Stimulated activated effector memory CD8-positive, alpha-beta T cell treated with anti-CD3 and anti-CD28 coated beads, Interleukin-12 subunit alpha, Interleukin-12 subunit beta, amount 100 ng/mL, for 72 hours (primary cell): ENCODE measurements around the gene STK32B.

Experiments
- ATAC-seq: fragments of 150-1000 bp; cut with Tn5 transposase; 2 replicates; pipeline ENCODE4 v1.10.0; 2021
- DNase-seq, 2 donors: peaks; one replicate each; pipeline ENCODE4 v3.0.0; 2021 to 2022; ENCODE audit warnings: low spot score in 2 of 2
- H3K27ac Mint-ChIP-seq: one replicate; pipeline ENCODE4 v1.8.0; 2022; ENCODE audit warnings: mild to moderate bottlenecking, mixed read lengths
- H3K36me3 Mint-ChIP-seq: one replicate; pipeline ENCODE4 v1.8.0; 2022; ENCODE audit warnings: mild to moderate bottlenecking, mixed read lengths
- H3K4me1 Mint-ChIP-seq: one replicate; pipeline ENCODE4 v1.8.0; 2022; ENCODE audit warnings: mixed read lengths
- H3K4me3 Mint-ChIP-seq: one replicate; pipeline ENCODE4 v1.8.0; 2022; ENCODE audit warnings: mild to moderate bottlenecking, mixed read lengths
- H3K9me3 Mint-ChIP-seq: one replicate; pipeline ENCODE4 v1.8.0; 2022; ENCODE audit warnings: mixed read lengths

The STK32B gene

GRCh38 chr4:5451243-5451642 lies 400.0 kb downstream of the STK32B start:
- Mint-ChIP-seq H3K4me3 (no peak overlapping the region), H3K36me3 (no peaks in the 10 kb centered on the region), H3K4me1 (no peaks in the 10 kb centered on the region), H3K9me3 (no peaks in the 10 kb centered on the region), H3K27ac (no peak overlapping the region)
- ATAC-seq (no peak), DNase-seq (no peak)

GRCh38 chr4:5452156-5452555 lies 400.9 kb downstream of the STK32B start:
- ATAC-seq (no peak), DNase-seq (no peak)
- H3K4me1 Mint-ChIP-seq = no peaks in the 10 kb centered on the region
- no peaks in the 10 kb centered on the region for H3K9me3 Mint-ChIP-seq
- no peak overlapping the region for H3K4me3 Mint-ChIP-seq
- no peak overlapping the region for H3K27ac Mint-ChIP-seq
- no peaks in the 10 kb centered on the region for H3K36me3 Mint-ChIP-seq

- H3K4me3 Mint-ChIP-seq = no peak overlapping the region
- H3K27ac Mint-ChIP-seq = no peak overlapping the region
- no peaks in the 10 kb centered on the region for H3K4me1 Mint-ChIP-seq
- ATAC-seq (no peak), DNase-seq (no peak)
- H3K36me3 Mint-ChIP-seq = no peaks in the 10 kb centered on the region
- H3K9me3 Mint-ChIP-seq = no peaks in the 10 kb centered on the region
Measured at GRCh38 chr4:5455003-5455585, 403.8 kb downstream of the STK32B start.

- Mint-ChIP-seq H3K27ac (no peak overlapping the region), H3K4me1 (no peaks in the 10 kb centered on the region), H3K4me3 (no peak overlapping the region), H3K36me3 (no peaks in the 10 kb centered on the region), H3K9me3 (no peaks in the 10 kb centered on the region)
- ATAC-seq (no peak), DNase-seq (no peak)
Measured at GRCh38 chr4:5456296-5456845, 405.1 kb downstream of the STK32B start.

- Mint-ChIP-seq H3K27ac (no peak overlapping the region), H3K4me1 (no peaks in the 10 kb centered on the region), H3K4me3 (no peak overlapping the region), H3K9me3 (no peaks in the 10 kb centered on the region), H3K36me3 (no peaks in the 10 kb centered on the region)
- ATAC-seq (no peak), DNase-seq (no peak)
Measured at GRCh38 chr4:5458676-5459075, 407.4 kb downstream of the STK32B start.

GRCh38 chr4:5459236-5459635 lies 408.0 kb downstream of the STK32B start:
- ATAC-seq (no peak), DNase-seq (no peak)
- H3K4me3 Mint-ChIP-seq = no peak overlapping the region
- no peaks in the 10 kb centered on the region for H3K36me3 Mint-ChIP-seq
- H3K9me3 Mint-ChIP-seq = no peaks in the 10 kb centered on the region
- no peak overlapping the region for H3K27ac Mint-ChIP-seq
- H3K4me1 Mint-ChIP-seq = no peaks in the 10 kb centered on the region

- DNase-seq (no peak), ATAC-seq (no peak)
- Mint-ChIP-seq H3K9me3 (no peaks in the 10 kb centered on the region), H3K36me3 (no peaks in the 10 kb centered on the region), H3K4me1 (no peaks in the 10 kb centered on the region), H3K27ac (no peak overlapping the region), H3K4me3 (no peak overlapping the region)
Measured at GRCh38 chr4:5460106-5460801, 409.0 kb downstream of the STK32B start.

GRCh38 chr4:5461477-5461876 lies 410.2 kb downstream of the STK32B start:
- DNase-seq = no peak
- Mint-ChIP-seq H3K36me3 (no peaks in the 10 kb centered on the region), H3K4me3 (no peak overlapping the region), H3K4me1 (no peaks in the 10 kb centered on the region), H3K27ac (no peak overlapping the region), H3K9me3 (no peaks in the 10 kb centered on the region)
- ATAC-seq = no peak

- Mint-ChIP-seq H3K4me1 (no peaks in the 10 kb centered on the region), H3K27ac (no peak overlapping the region), H3K36me3 (no peaks in the 10 kb centered on the region), H3K4me3 (no peak overlapping the region), H3K9me3 (no peaks in the 10 kb centered on the region)
- ATAC-seq (no peak), DNase-seq (no peak)
Measured at GRCh38 chr4:5462254-5462835, 411.1 kb downstream of the STK32B start.

GRCh38 chr4:5462896-5463295 lies 411.6 kb downstream of the STK32B start:
- DNase-seq = no peak
- Mint-ChIP-seq H3K36me3 (no peaks in the 10 kb centered on the region), H3K4me3 (no peak overlapping the region), H3K9me3 (no peaks in the 10 kb centered on the region), H3K4me1 (no peaks in the 10 kb centered on the region), H3K27ac (no peak overlapping the region)
- ATAC-seq = no peak

GRCh38 chr4:5463361-5463760 lies 412.1 kb downstream of the STK32B start:
- no peaks in the 10 kb centered on the region for H3K4me1 Mint-ChIP-seq
- no peak overlapping the region for H3K27ac Mint-ChIP-seq
- H3K4me3 Mint-ChIP-seq = no peak overlapping the region
- no peak for ATAC-seq
- no peaks in the 10 kb centered on the region for H3K36me3 Mint-ChIP-seq
- H3K9me3 Mint-ChIP-seq = no peaks in the 10 kb centered on the region
- DNase-seq = no peak

- Mint-ChIP-seq H3K4me1 (no peaks in the 10 kb centered on the region), H3K9me3 (no peaks in the 10 kb centered on the region), H3K4me3 (no peak overlapping the region), H3K27ac (no peak overlapping the region), H3K36me3 (no peaks in the 10 kb centered on the region)
- no peak for ATAC-seq
- DNase-seq = no peak
Measured at GRCh38 chr4:5463936-5464650, 412.8 kb downstream of the STK32B start.

- DNase-seq (no peak), ATAC-seq (no peak)
- Mint-ChIP-seq H3K9me3 (no peaks in the 10 kb centered on the region), H3K36me3 (no peaks in the 10 kb centered on the region), H3K4me3 (no peak overlapping the region), H3K27ac (no peak overlapping the region), H3K4me1 (no peaks in the 10 kb centered on the region)
Measured at GRCh38 chr4:5465529-5465928, 414.2 kb downstream of the STK32B start.

- Mint-ChIP-seq H3K4me1 (no peaks in the 10 kb centered on the region), H3K4me3 (no peak overlapping the region), H3K9me3 (no peaks in the 10 kb centered on the region), H3K27ac (no peak overlapping the region), H3K36me3 (no peaks in the 10 kb centered on the region)
- DNase-seq (no peak), ATAC-seq (no peak)
Measured at GRCh38 chr4:5465956-5466355, 414.7 kb downstream of the STK32B start.

GRCh38 chr4:5467111-5467510 lies 415.8 kb downstream of the STK32B start:
- H3K4me3 Mint-ChIP-seq = no peak overlapping the region
- ATAC-seq (no peak), DNase-seq (no peak)
- no peaks in the 10 kb centered on the region for H3K4me1 Mint-ChIP-seq
- no peak overlapping the region for H3K27ac Mint-ChIP-seq
- no peaks in the 10 kb centered on the region for H3K36me3 Mint-ChIP-seq
- no peaks in the 10 kb centered on the region for H3K9me3 Mint-ChIP-seq
